ENCODE data around the gene TMEM218.

- no peak for TF ChIP-seq CTCF (IDR thresholded peaks at IDR 0.05)
- TF ChIP-seq POLR2A (IDR thresholded peaks at IDR 0.05) = no peak
Observed at GRCh38 chr11:125085301-125086081, 25.9 kb downstream of the TMEM218 start.
